ENCODE data around the gene SH3PXD2A.

DNA sequence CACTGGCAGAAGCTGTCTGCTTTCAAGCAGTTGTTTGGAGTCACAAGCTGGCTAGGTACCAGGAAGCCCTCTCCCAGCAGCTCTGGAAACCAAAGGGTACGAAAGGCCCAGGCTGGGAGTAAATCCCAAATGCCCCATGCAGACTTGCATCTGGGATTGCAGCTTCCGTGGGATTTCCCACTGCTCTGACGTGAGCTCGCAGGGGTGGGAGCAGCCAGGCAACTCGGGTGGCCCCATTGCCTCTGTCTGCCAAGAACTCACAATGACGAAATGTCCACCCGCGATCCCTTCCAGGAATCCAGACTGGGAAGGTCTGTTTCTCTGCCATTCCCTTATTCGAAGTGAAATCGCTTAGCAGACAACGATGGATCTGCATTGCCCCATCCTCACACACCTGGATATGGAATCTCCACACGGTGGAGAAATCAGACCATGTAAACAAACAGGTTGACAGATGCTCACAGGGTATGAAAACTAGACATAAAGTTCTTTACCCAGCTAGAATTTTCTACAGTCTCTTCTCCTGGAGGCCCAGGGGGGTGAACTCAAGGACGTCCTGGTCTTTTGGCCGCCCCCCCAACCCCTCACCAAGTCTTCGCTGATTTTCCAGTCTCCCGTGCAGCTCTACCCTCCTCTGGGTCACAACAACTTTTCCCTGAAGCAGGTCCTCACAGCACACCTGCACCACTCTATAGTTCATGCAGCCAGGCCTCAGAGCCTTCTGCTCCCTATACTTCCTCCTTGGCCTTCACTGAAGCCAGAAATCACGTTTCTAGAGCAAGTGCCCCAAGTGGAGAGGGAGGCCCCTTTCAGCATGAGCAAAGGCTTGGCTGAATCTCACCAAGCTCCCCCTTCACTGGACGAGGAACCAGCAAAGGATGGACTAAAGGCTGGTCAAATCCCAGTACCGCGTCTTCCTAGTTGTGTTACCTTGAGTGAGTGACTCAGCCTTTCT is 20.0 kb downstream of the SH3PXD2A start:
- no peak for TF ChIP-seq POLR2A (IDR thresholded peaks at IDR 0.05)
- TF ChIP-seq, protein P1, sequence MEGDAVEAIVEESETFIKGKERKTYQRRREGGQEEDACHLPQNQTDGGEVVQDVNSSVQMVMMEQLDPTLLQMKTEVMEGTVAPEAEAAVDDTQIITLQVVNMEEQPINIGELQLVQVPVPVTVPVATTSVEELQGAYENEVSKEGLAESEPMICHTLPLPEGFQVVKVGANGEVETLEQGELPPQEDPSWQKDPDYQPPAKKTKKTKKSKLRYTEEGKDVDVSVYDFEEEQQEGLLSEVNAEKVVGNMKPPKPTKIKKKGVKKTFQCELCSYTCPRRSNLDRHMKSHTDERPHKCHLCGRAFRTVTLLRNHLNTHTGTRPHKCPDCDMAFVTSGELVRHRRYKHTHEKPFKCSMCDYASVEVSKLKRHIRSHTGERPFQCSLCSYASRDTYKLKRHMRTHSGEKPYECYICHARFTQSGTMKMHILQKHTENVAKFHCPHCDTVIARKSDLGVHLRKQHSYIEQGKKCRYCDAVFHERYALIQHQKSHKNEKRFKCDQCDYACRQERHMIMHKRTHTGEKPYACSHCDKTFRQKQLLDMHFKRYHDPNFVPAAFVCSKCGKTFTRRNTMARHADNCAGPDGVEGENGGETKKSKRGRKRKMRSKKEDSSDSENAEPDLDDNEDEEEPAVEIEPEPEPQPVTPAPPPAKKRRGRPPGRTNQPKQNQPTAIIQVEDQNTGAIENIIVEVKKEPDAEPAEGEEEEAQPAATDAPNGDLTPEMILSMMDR (IDR thresholded peaks at IDR 0.05): no peak

Measured in adrenal gland (tissue), 5 donors.